ENCODE data around the gene UBE2M.

UBE2M gene

DNA sequence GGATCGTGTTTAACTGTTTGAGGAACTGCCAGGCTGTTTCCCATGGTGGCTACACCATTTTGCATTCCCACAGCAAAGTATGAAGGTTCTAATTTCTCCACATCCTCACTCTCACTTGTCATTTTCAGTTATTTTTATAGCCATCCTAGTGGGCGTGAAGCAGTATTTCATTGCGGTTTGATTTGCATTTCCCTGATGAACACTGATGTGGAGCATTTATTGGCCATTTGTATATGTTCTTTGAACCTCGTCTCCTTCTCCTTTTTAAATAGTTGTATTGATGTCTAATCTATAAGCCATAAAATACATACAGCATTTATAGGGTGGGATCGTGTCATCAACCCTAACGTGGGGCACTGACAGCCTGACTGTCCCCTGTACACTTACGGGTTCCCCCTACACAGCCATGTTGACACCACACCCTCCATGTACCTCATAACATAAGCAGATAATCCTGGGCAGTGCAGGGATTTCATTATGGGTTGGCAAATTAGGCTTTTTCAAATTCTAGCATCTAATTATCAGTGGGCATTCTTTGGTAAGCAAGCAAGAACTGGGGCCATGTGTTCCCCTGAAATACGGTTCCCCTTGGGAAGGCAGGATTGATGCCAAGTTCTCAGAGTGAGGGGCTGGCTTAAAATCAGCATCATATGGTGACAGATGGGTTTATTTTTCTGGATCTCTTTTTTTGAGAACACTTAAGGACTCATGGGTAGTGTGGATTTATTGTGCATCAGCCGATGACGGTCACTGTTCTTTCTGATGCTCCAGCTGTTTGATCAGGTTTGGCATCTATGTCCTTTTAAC lies 27.2 kb downstream of the UBE2M start:
- Histone ChIP-seq H3K4me3 (ENCODE audit: low read depth, low read length, poor library complexity, severe bottlenecking) (no peak overlapping the region), H3K9ac (ENCODE audit: low read length) (no peak overlapping the region), H3K36me3 (ENCODE audit: insufficient read depth, low read length) (no peaks in the 10 kb centered on the region), H3K4me1 (ENCODE audit: insufficient read depth, low read length, severe bottlenecking) (no peaks in the 10 kb centered on the region), H4K20me1 (ENCODE audit: insufficient read depth, low read length) (no peaks in the 10 kb centered on the region), H3K27me3 (ENCODE audit: insufficient read depth, low read length) (no peaks in the 10 kb centered on the region), H3K9me2 (ENCODE audit: low read depth, low read length) (no peaks in the 10 kb centered on the region), H3F3A (ENCODE audit: insufficient read depth, low read length) (no peaks in the 10 kb centered on the region), H2AFZ (ENCODE audit: low read length) (no peak overlapping the region), H3K9me3 (ENCODE audit: low read length) (no peaks in the 10 kb centered on the region), H3K79me2 (ENCODE audit: insufficient read depth, low read length) (no peaks in the 10 kb centered on the region), H3K4me2 (ENCODE audit: low read length) (no peak overlapping the region), H3K27ac (ENCODE audit: low read depth, low read length, poor library complexity, severe bottlenecking) (no peak overlapping the region)
- TF ChIP-seq, protein P1, sequence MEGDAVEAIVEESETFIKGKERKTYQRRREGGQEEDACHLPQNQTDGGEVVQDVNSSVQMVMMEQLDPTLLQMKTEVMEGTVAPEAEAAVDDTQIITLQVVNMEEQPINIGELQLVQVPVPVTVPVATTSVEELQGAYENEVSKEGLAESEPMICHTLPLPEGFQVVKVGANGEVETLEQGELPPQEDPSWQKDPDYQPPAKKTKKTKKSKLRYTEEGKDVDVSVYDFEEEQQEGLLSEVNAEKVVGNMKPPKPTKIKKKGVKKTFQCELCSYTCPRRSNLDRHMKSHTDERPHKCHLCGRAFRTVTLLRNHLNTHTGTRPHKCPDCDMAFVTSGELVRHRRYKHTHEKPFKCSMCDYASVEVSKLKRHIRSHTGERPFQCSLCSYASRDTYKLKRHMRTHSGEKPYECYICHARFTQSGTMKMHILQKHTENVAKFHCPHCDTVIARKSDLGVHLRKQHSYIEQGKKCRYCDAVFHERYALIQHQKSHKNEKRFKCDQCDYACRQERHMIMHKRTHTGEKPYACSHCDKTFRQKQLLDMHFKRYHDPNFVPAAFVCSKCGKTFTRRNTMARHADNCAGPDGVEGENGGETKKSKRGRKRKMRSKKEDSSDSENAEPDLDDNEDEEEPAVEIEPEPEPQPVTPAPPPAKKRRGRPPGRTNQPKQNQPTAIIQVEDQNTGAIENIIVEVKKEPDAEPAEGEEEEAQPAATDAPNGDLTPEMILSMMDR (IDR thresholded peaks at IDR 0.05; ENCODE audit: low read length): no peak

DNA sequence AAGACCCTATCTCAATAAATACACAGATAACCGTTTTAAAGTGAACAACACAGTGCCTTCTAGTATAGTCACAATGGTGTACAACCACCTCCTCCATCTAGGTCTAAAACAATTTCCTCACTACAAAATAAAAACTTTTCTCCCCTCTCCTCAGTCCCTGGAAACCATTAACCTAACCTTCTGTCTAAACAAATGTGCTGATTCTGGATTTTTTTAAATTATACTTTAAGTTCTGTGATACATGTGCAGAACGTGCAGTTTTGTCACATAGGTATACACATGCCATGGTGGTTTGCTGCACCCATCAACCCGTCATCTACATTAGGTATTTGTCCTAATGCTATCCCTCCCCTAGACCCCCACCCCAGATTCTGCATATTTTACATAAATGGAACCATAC lies 29.0 kb downstream of the UBE2M start:
- H3K9me2 ChIP-seq (ENCODE audit: low read depth, low read length): no peaks in the 10 kb centered on the region
- TF ChIP-seq, protein P1 (IDR thresholded peaks at IDR 0.05; ENCODE audit: low read length): no peak
- TF ChIP-seq EZH2 (IDR thresholded peaks at IDR 0.05; ENCODE audit: borderline replicate concordance, low read length): no peak
- H3K27ac ChIP-seq (ENCODE audit: low read depth, low read length, poor library complexity, severe bottlenecking): no peak overlapping the region

GRCh38 chr19:58522709-58523108 lies 35.7 kb downstream of the UBE2M start:
- Histone ChIP-seq H3K27ac (ENCODE audit: low read depth, low read length, poor library complexity, severe bottlenecking) (no peak overlapping the region), H2AFZ (ENCODE audit: low read length) (no peak overlapping the region), H3F3A (ENCODE audit: insufficient read depth, low read length) (no peaks in the 10 kb centered on the region), H3K36me3 (ENCODE audit: insufficient read depth, low read length) (no peaks in the 10 kb centered on the region), H3K9ac (ENCODE audit: low read length) (no peak overlapping the region), H3K4me1 (ENCODE audit: insufficient read depth, low read length, severe bottlenecking) (peaks cover 24% of the 10 kb centered on the region), H3K79me2 (ENCODE audit: insufficient read depth, low read length) (no peaks in the 10 kb centered on the region), H3K9me2 (ENCODE audit: low read depth, low read length) (no peaks in the 10 kb centered on the region), H3K27me3 (ENCODE audit: insufficient read depth, low read length) (no peaks in the 10 kb centered on the region), H3K9me3 (ENCODE audit: low read length) (no peaks in the 10 kb centered on the region), H4K20me1 (ENCODE audit: insufficient read depth, low read length) (no peaks in the 10 kb centered on the region), H3K4me3 (ENCODE audit: low read depth, low read length, poor library complexity, severe bottlenecking) (no peak overlapping the region), H3K4me2 (ENCODE audit: low read length) (no peak overlapping the region)
- no peak for TF ChIP-seq EZH2 (IDR thresholded peaks at IDR 0.05; ENCODE audit: borderline replicate concordance, low read length)
- TF ChIP-seq, protein P1 (IDR thresholded peaks at IDR 0.05; ENCODE audit: low read length): no peak

More for the DNA sequence above, 29.0 kb downstream of the UBE2M start:
- no peak overlapping the region for H3K4me2 ChIP-seq (ENCODE audit: low read length)
- no peak overlapping the region for H3K4me3 ChIP-seq (ENCODE audit: low read depth, low read length, poor library complexity, severe bottlenecking)
- H3F3A ChIP-seq (ENCODE audit: insufficient read depth, low read length): no peaks in the 10 kb centered on the region
- H2AFZ ChIP-seq (ENCODE audit: low read length): no peak overlapping the region
- H3K79me2 ChIP-seq (ENCODE audit: insufficient read depth, low read length): no peaks in the 10 kb centered on the region
- H3K36me3 ChIP-seq (ENCODE audit: insufficient read depth, low read length): no peaks in the 10 kb centered on the region
- no peaks in the 10 kb centered on the region for H4K20me1 ChIP-seq (ENCODE audit: insufficient read depth, low read length)
- H3K4me1 ChIP-seq (ENCODE audit: insufficient read depth, low read length, severe bottlenecking): no peaks in the 10 kb centered on the region
- H3K27me3 ChIP-seq (ENCODE audit: insufficient read depth, low read length): no peaks in the 10 kb centered on the region
- no peaks in the 10 kb centered on the region for H3K9me3 ChIP-seq (ENCODE audit: low read length)
- no peak overlapping the region for H3K9ac ChIP-seq (ENCODE audit: low read length)

All from OCI-LY1 (cell line).